MV-4-11 (cell line): ENCODE data around the gene CCND3.
A peak's percentile ranks its signal among the peaks of the same experiment; 100 is the strongest.
"Not testable (repeated sequence)": the region's sequence is repeated elsewhere in the genome, so short reads cannot be mapped to it uniquely, and the experiment has no call there.

ENCODE experiments used
- DNase-seq: peaks from one replicate; lab custom pipeline; 2025; lab: John Stamatoyannopoulos, UW

Gene CCND3

GRCh38 chr6:41947581-41948220 is 6.1 kb upstream of the CCND3 start:
- DNase-seq: no peak

GRCh38 chr6:41943456-41943855 is 1.8 kb upstream of the CCND3 start:
- DNase-seq: no peak

GRCh38 chr6:41942882-41943281 is 1.3 kb upstream of the CCND3 start:
- DNase-seq: not testable (repeated sequence)

GRCh38 chr6:41942067-41942851 is 651 bp upstream of the CCND3 start:
- no peak for DNase-seq

GRCh38 chr6:41940759-41941279 is 789 bp downstream of the CCND3 start:
- DNase-seq: peak; percentile 67

GRCh38 chr6:41939848-41940758 is 1.5 kb downstream of the CCND3 start:
- peak; percentile 32 for DNase-seq

GRCh38 chr6:41939176-41939847 is 2.3 kb downstream of the CCND3 start:
- DNase-seq: peak; percentile 97

- DNase-seq: no peak
Observed at GRCh38 chr6:41938590-41939175, 2.9 kb downstream of the CCND3 start.

- peak; percentile 96 for DNase-seq
Observed at GRCh38 chr6:41937861-41938574, 3.6 kb downstream of the CCND3 start.

- DNase-seq: no peak
Observed at GRCh38 chr6:41937472-41937860, 4.1 kb downstream of the CCND3 start.

GRCh38 chr6:41936073-41936837 is 5.4 kb downstream of the CCND3 start:
- peak; percentile 100 for DNase-seq

- no peak for DNase-seq
Observed at GRCh38 chr6:41935685-41936072, 5.9 kb downstream of the CCND3 start.

- peak; percentile 32 for DNase-seq
Observed at GRCh38 chr6:41935193-41935574, 6.4 kb downstream of the CCND3 start.

GRCh38 chr6:41934278-41935192 is 7.1 kb downstream of the CCND3 start:
- DNase-seq: peak; percentile 84

GRCh38 chr6:41932378-41932777 is 9.2 kb downstream of the CCND3 start:
- DNase-seq: no peak

GRCh38 chr6:41931792-41932191 is 9.8 kb downstream of the CCND3 start:
- no peak for DNase-seq

GRCh38 chr6:41929924-41930323 is 11.7 kb downstream of the CCND3 start:
- DNase-seq: peak; percentile 31

GRCh38 chr6:41927253-41927652 is 14.4 kb downstream of the CCND3 start:
- no peak for DNase-seq

GRCh38 chr6:41922154-41922553 is 19.5 kb downstream of the CCND3 start:
- no peak for DNase-seq
